NCI-H774 (cell line): ENCODE measurements around the gene CUL3.

Experiments
- DNase-seq: peaks from one replicate; lab custom pipeline; 2025; lab: John Stamatoyannopoulos, UW

Gene CUL3

GRCh38 chr2:224580248-224580647, 4.9 kb downstream of the CUL3 start:
- no peak for DNase-seq

- DNase-seq = no peak
These were observed 5.8 kb downstream of the CUL3 start for GRCh38 chr2:224579411-224579810.

GRCh38 chr2:224577541-224577940, 7.6 kb downstream of the CUL3 start:
- DNase-seq = no peak

GRCh38 chr2:224576088-224576715, 9.0 kb downstream of the CUL3 start:
- DNase-seq = no peak

- DNase-seq = no peak
These were observed 10.6 kb downstream of the CUL3 start for GRCh38 chr2:224574423-224575084.

GRCh38 chr2:224573724-224574123, 11.4 kb downstream of the CUL3 start:
- no peak for DNase-seq

GRCh38 chr2:224572338-224572737, 12.8 kb downstream of the CUL3 start:
- DNase-seq = no peak

- DNase-seq = no peak
These were observed 14.7 kb downstream of the CUL3 start for GRCh38 chr2:224570328-224570993.

- DNase-seq = no peak
These were observed 15.5 kb downstream of the CUL3 start for GRCh38 chr2:224569654-224570053.

GRCh38 chr2:224565452-224566035, 19.6 kb downstream of the CUL3 start:
- no peak for DNase-seq

- no peak for DNase-seq
These were observed 21.6 kb downstream of the CUL3 start for GRCh38 chr2:224563537-224563936.

GRCh38 chr2:224562831-224563230, 22.3 kb downstream of the CUL3 start:
- DNase-seq = no peak

- no peak for DNase-seq
These were observed 23.7 kb downstream of the CUL3 start for GRCh38 chr2:224561234-224562005.

- no peak for DNase-seq
These were observed 24.6 kb downstream of the CUL3 start for GRCh38 chr2:224560549-224560948.

GRCh38 chr2:224557610-224558009, 27.6 kb downstream of the CUL3 start:
- no peak for DNase-seq

- no peak for DNase-seq
These were observed 28.8 kb downstream of the CUL3 start for GRCh38 chr2:224556381-224556780.

GRCh38 chr2:224555823-224556366, 29.3 kb downstream of the CUL3 start:
- DNase-seq = no peak

- no peak for DNase-seq
These were observed 32.4 kb downstream of the CUL3 start for GRCh38 chr2:224552771-224553170.

GRCh38 chr2:224551693-224552092, 33.5 kb downstream of the CUL3 start:
- DNase-seq = no peak

- DNase-seq = no peak
These were observed 38.2 kb downstream of the CUL3 start for GRCh38 chr2:224546926-224547325.

GRCh38 chr2:224545884-224546644, 39.1 kb downstream of the CUL3 start:
- no peak for DNase-seq
